ENCODE measurements around the gene ADAT3. TPM values are rescaled to one million over a fixed set of nuclear protein-coding genes. Genes with fewer than 3 reads are reported as not detected.

ADAT3 gene
- total RNA-seq, 6 experiments from 2014 or later: 1.8 to 5.3 (median 2.7) TPM

DNA sequence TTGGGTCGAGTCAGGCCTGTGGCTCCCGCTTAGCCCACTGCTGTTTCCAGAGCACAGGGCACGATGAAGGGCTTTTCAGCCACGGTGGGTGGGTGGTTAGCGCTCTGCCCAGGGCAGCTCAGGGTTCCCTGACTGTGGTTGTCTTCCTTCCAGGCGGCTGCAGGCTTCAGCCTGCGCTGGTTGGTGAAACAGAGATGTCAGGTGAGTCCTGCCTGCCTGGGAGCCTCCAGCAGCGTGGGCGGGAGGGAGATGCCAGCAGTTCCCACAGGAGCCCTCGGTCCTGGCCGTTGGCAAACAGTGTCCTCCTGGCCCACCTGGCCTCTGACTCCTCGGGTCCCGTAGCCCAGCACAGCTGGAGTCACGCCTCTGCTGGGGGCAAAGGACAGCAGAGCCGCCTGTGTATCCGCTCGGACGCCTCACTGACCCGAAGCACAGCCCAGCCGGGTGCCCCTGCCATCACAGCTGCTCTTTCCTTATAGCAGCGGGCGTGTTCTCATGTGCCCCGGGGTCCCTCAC is 9.7 kb downstream of the ADAT3 start:
- no peak for DNase-seq
- 71% methylated on average over 5 of the region's 23 CpGs for WGBS (ENCODE audit: insufficient coverage, low coverage, low lambda C conversion rate, missing lambda C conversion rate)
- no peaks in the 10 kb centered on the region for H3K4me1 ChIP-seq
- peaks cover 0 to 10% (median 3%) of the 10 kb centered on the region in 4 donors for H3K36me3 ChIP-seq
- intact Hi-C loops (cut with DNase I): no loop called here
- no peak overlapping the region for H3K4me3 ChIP-seq
- TF ChIP-seq POLR2A (IDR thresholded peaks at IDR 0.05): no peak
- TF ChIP-seq, protein P1, sequence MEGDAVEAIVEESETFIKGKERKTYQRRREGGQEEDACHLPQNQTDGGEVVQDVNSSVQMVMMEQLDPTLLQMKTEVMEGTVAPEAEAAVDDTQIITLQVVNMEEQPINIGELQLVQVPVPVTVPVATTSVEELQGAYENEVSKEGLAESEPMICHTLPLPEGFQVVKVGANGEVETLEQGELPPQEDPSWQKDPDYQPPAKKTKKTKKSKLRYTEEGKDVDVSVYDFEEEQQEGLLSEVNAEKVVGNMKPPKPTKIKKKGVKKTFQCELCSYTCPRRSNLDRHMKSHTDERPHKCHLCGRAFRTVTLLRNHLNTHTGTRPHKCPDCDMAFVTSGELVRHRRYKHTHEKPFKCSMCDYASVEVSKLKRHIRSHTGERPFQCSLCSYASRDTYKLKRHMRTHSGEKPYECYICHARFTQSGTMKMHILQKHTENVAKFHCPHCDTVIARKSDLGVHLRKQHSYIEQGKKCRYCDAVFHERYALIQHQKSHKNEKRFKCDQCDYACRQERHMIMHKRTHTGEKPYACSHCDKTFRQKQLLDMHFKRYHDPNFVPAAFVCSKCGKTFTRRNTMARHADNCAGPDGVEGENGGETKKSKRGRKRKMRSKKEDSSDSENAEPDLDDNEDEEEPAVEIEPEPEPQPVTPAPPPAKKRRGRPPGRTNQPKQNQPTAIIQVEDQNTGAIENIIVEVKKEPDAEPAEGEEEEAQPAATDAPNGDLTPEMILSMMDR (IDR thresholded peaks at IDR 0.05): no peak
- ATAC-seq: peak in 1 of 4 donors; percentile 3
- H3K9me3 ChIP-seq: no peaks in the 10 kb centered on the region
- H3K27ac ChIP-seq: no peak overlapping the region
- no peaks in the 10 kb centered on the region for H3K27me3 ChIP-seq

DNA sequence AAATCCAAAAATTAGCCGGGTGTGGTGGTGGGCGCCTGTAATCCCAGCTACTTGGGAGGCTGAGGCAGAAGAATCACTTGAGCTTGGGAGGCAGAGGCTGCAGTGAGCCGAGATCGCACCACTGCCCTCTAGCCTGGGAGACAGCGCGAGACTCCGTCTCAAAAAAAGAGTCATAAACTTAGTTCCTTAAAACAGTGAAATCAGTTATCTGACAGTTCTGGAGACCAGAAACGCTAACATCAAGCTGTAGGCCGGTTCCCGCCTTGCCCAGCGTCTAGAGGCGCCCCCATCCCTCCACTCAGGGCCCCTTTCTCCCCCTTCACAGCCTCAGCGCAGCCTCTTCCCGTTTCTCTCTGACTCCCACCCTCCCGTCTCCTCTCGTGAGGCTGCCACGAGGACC is 11.9 kb downstream of the ADAT3 start:
- Histone ChIP-seq H3K4me1 (no peaks in the 10 kb centered on the region), H3K9me3 (no peaks in the 10 kb centered on the region), H3K27ac (no peak overlapping the region), H3K4me3 (no peak overlapping the region), H3K27me3 (no peaks in the 10 kb centered on the region), H3K36me3 (peaks cover 0 to 22% (median 8%) of the 10 kb centered on the region in 4 donors)
- intact Hi-C loops (cut with DNase I): no loop called here
- no peak for ATAC-seq
- TF ChIP-seq, protein P1 (IDR thresholded peaks at IDR 0.05): no peak
- TF ChIP-seq POLR2A (IDR thresholded peaks at IDR 0.05): no peak
- whole genome bisulfite sequencing (ENCODE audit: insufficient coverage, low coverage, low lambda C conversion rate, missing lambda C conversion rate): 87% methylated on average over 13 of the region's 17 CpGs
- no peak for DNase-seq

DNA sequence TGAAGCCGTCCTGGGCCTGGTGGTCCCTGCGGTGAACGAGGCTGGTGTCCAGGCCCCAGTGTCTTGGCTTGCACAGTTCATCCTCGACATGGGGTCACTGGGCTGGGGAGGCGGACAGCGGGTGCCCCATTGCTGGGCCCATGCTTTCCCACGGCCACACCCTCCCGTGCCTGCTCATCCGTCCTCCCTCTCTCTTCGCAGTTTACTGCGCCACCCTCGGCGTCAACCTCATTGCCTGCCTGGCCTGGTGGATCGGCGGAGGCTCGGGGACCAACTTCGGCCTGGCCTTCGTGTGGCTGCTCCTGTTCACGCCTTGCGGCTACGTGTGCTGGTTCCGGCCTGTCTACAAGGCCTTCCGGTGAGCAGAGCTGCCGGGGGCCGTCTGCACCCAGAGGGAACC is 12.7 kb downstream of the ADAT3 start:
- DNase-seq (no peak), ATAC-seq (no peak)
- no peaks in the 10 kb centered on the region for H3K9me3 ChIP-seq
- intact Hi-C loops (cut with DNase I): no loop called here
- TF ChIP-seq, protein P1 (IDR thresholded peaks at IDR 0.05): no peak
- TF ChIP-seq POLR2A (IDR thresholded peaks at IDR 0.05): no peak
- no peaks in the 10 kb centered on the region for H3K4me1 ChIP-seq
- no peak overlapping the region for H3K4me3 ChIP-seq
- peaks cover 0 to 24% (median 8%) of the 10 kb centered on the region in 4 donors for H3K36me3 ChIP-seq
- WGBS (ENCODE audit: insufficient coverage, low coverage, low lambda C conversion rate, missing lambda C conversion rate): 89% methylated on average over 6 of the region's 25 CpGs
- no peaks in the 10 kb centered on the region for H3K27me3 ChIP-seq
- no peak overlapping the region for H3K27ac ChIP-seq

DNA sequence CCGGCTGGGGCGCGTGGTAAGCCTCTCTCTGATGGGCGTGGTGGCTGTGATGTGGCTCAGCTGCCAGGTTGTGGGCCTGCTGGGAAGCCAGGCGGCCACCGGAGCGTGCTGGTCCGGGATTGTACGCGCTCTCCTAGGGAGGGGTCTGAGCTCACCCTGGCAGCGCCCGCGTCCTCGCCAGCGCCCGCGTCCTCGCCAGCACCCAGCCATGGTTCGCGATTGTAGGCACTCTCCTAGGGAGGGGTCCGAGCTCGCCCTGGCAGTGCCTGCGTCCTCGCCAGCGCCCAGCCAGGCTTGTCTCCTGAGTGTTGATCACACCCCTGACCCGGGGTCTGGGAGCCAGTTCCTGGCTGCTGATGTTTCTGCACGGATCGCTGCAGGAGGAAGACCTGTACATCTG is 13.8 kb downstream of the ADAT3 start:
- Histone ChIP-seq H3K36me3 (peaks cover 0 to 26% (median 7%) of the 10 kb centered on the region in 4 donors), H3K4me1 (no peaks in the 10 kb centered on the region), H3K9me3 (no peaks in the 10 kb centered on the region), H3K27ac (no peak overlapping the region), H3K27me3 (no peaks in the 10 kb centered on the region), H3K4me3 (no peak overlapping the region)
- no peak for TF ChIP-seq POLR2A (IDR thresholded peaks at IDR 0.05)
- TF ChIP-seq, protein P1 (IDR thresholded peaks at IDR 0.05): no peak
- no CpG with 5 or more reads among the region's 28 CpGs for WGBS (ENCODE audit: insufficient coverage, low coverage, low lambda C conversion rate, missing lambda C conversion rate)
- DNase-seq (peak in 1 of 3 donors; percentile 44), ATAC-seq (no peak)
- intact Hi-C loops (cut with DNase I): no loop called here

DNA sequence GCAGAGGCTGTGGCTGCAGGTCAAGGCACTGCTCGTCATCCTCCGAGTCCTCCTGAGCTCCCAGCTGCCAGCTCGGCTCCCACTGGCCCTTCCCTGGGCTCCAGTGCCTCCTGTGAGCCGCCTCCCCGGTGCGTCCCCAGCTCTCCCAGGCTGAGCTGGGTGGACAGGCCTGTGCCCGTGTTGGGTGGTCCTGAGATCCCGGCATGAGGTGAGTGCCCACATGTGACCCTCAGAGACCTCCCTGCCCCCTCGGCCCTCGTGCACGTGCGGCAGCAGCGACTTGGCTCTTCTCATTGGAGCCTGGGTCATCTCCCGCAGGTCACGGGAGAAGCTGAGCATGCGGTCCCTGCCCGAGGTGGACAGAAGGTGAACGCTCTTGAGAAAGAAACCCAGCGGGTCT is 15.4 kb downstream of the ADAT3 start:
- no peaks in the 10 kb centered on the region for H3K9me3 ChIP-seq
- H3K36me3 ChIP-seq: peaks cover 0 to 35% (median 8%) of the 10 kb centered on the region in 4 donors
- no peaks in the 10 kb centered on the region for H3K27me3 ChIP-seq
- no peaks in the 10 kb centered on the region for H3K4me1 ChIP-seq
- no peak for TF ChIP-seq POLR2A (IDR thresholded peaks at IDR 0.05)
- TF ChIP-seq, protein P1 (IDR thresholded peaks at IDR 0.05): no peak
- H3K4me3 ChIP-seq: no peak overlapping the region
- 86% methylated on average over 4 of the region's 19 CpGs for WGBS (ENCODE audit: insufficient coverage, low coverage, low lambda C conversion rate, missing lambda C conversion rate)
- ATAC-seq: no peak
- no peak for DNase-seq
- H3K27ac ChIP-seq: no peak overlapping the region
- intact Hi-C loops (cut with DNase I): no loop called here
